HepG2 (cell line): Measurements from ENCODE around the gene ADCY9. TPM values are rescaled to one million over a fixed set of nuclear protein-coding genes. Genes with fewer than 3 reads are reported as not detected.

Experiments
- AGO1 ChIP-seq: fragments of 200-400 bp; formaldehyde crosslinking; IDR thresholded peaks from 2 replicates; pipeline ENCODE4 v1.6.1; 2017; ENCODE audit warnings: mild to moderate bottlenecking, low read depth, low read length, moderate library complexity; ENCODE audit not compliant: poor library complexity, severe bottlenecking
- DMAP1 ChIP-seq: IDR thresholded peaks from 2 replicates; pipeline ENCODE4 v1.6.1; 2016
- DNMT3B ChIP-seq: conservative IDR thresholded peaks from 2 replicates; pipeline ENCODE4 v1.6.1; 2016; ENCODE audit warnings: missing biosample characterization, control low read depth
- HMG20B ChIP-seq: conservative IDR thresholded peaks from 2 replicates; pipeline ENCODE4 v1.6.1; 2016; ENCODE audit warnings: missing genetic modification reagents, missing compliant biosample characterization
- HOXA5 ChIP-seq: sonication (generic); formaldehyde crosslinking; IDR thresholded peaks from 2 replicates; pipeline ENCODE4 v1.4.0; 2020; ENCODE audit warnings: missing genetic modification reagents
- ISL2 ChIP-seq: sonication (generic); formaldehyde crosslinking; IDR thresholded peaks from 2 replicates; pipeline ENCODE4 v1.5.0; 2020; ENCODE audit warnings: missing genetic modification reagents
- KAT8 ChIP-seq: IDR thresholded peaks from 2 replicates; pipeline ENCODE4 v1.6.1; 2016; ENCODE audit warnings: missing genetic modification reagents, missing compliant biosample characterization
- MED1 ChIP-seq: sonication (generic); formaldehyde crosslinking; IDR thresholded peaks from 2 replicates; pipeline ENCODE4 v1.4.0; 2020; ENCODE audit warnings: missing genetic modification reagents
- RFXAP ChIP-seq: sonication (generic); formaldehyde crosslinking; IDR thresholded peaks from 2 replicates; pipeline ENCODE4 v1.4.0; 2020; ENCODE audit warnings: missing genetic modification reagents, borderline replicate concordance
- RORA ChIP-seq: sonication (generic); formaldehyde crosslinking; IDR thresholded peaks from 2 replicates; pipeline ENCODE4 v1.5.0; 2020; ENCODE audit warnings: mild to moderate bottlenecking, missing genetic modification reagents, moderate library complexity
- TEAD3 ChIP-seq: optimal IDR thresholded peaks from 2 replicates; pipeline ENCODE3; 2016; ENCODE audit warnings: borderline replicate concordance
- ZBTB7B ChIP-seq: sonication (generic); formaldehyde crosslinking; IDR thresholded peaks from 2 replicates; pipeline ENCODE4 v1.4.0; 2020; ENCODE audit warnings: missing genetic modification reagents
- ZNF12 ChIP-seq: sonication (generic); formaldehyde crosslinking; IDR thresholded peaks from 2 replicates; pipeline ENCODE4 v1.5.0; 2020; ENCODE audit warnings: missing genetic modification reagents
- ZNF121 ChIP-seq: sonication (generic); formaldehyde crosslinking; IDR thresholded peaks from 2 replicates; pipeline ENCODE4 v1.5.0; 2020; ENCODE audit warnings: mild to moderate bottlenecking, missing genetic modification reagents
- polyA plus RNA-seq, 8 experiments: library from polyadenylated mRNA; depleted of rRNA in 3 of 8; stranded (reverse) in 7 of 8; unstranded in 1 of 8; fragments of >200 nt; fragmentation: Illumina TruSeq in 4 of 8; extraction: Trizol in 4 of 8; gene quantifications; 2 replicates each; pipeline versions ENCODE4 v1.2.1 to v1.2.3, GENCODE V29; 2011 to 2016; ENCODE audit warnings: low read depth in 4 of 8, missing spikeins in 1 of 8, mixed read lengths in 1 of 8; ENCODE audit not compliant: insufficient read depth in 1 of 8
- total RNA-seq, 5 experiments: library from RNA; depleted of rRNA; stranded (reverse); fragments of >200 nt; fragmentation: Illumina TruSeq; extraction: Trizol; gene quantifications; 2 replicates each; pipeline ENCODE4 v1.2.3, GENCODE V29; 2016; ENCODE audit warnings: low read depth in 1 of 5
- TF ChIP-seq, protein P1 (sequence below): sonication (generic); formaldehyde crosslinking; IDR thresholded peaks from 2 replicates; pipeline ENCODE4 v1.4.0; 2020; ENCODE audit warnings: missing genetic modification reagents
- TF ChIP-seq, protein P2 (sequence below): sonication (generic); formaldehyde crosslinking; IDR thresholded peaks from 2 replicates; pipeline ENCODE4 v1.5.0; 2020; ENCODE audit warnings: mild to moderate bottlenecking, missing genetic modification reagents
- TF ChIP-seq, protein P3 (sequence below), 2 experiments: sonication (generic) in 1 of 2; formaldehyde crosslinking in 1 of 2; IDR thresholded peaks; 2 replicates each; pipeline versions ENCODE4 v1.4.0 to v1.6.1; 2018 to 2020; ENCODE audit warnings: missing genetic modification reagents in 2 of 2, borderline replicate concordance in 1 of 2, low read depth in 1 of 2, mild to moderate bottlenecking in 1 of 2, missing biosample characterization in 1 of 2
- TF ChIP-seq, protein P4 (sequence below): sonication (generic); formaldehyde crosslinking; conservative IDR thresholded peaks from 2 replicates; pipeline ENCODE4 v1.4.0; 2020; ENCODE audit warnings: missing genetic modification reagents
- TF ChIP-seq, protein P5 (sequence below): fragments of 450-650 bp; IDR thresholded peaks from 2 replicates; pipeline ENCODE4 v1.6.1; 2017; ENCODE audit warnings: mild to moderate bottlenecking

The ADCY9 gene
- total and polyA plus RNA-seq, 2 of the 13 experiments (the other 11 are each of a cell fraction or from before 2014, with no cell fraction given) = 11.2 to 13.9 TPM

DNA sequence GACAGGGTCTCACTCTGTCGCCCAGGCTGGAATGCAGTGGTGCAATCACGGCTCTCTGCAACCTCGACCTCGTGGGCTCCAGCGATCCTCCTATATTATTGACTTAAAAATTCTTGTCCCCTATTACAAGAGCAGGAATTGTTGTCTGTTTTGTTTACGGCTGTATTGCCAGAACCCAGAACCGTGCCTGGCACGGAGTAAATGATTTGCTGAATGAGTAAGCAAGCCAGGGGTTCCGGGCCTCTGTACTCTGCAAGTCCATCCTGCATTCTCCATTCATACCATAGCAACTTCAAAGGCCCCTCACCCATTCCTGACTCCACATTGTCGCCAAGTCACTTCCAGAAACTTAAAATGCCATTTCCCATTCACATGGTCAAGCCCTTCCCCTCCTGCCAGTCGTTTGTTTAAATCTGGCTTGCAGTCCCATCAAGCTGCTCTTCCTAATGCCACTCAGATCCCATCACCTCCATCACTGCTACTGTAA is 6.9 kb downstream of the ADCY9 start (continued):
- TF ChIP-seq, protein P1, sequence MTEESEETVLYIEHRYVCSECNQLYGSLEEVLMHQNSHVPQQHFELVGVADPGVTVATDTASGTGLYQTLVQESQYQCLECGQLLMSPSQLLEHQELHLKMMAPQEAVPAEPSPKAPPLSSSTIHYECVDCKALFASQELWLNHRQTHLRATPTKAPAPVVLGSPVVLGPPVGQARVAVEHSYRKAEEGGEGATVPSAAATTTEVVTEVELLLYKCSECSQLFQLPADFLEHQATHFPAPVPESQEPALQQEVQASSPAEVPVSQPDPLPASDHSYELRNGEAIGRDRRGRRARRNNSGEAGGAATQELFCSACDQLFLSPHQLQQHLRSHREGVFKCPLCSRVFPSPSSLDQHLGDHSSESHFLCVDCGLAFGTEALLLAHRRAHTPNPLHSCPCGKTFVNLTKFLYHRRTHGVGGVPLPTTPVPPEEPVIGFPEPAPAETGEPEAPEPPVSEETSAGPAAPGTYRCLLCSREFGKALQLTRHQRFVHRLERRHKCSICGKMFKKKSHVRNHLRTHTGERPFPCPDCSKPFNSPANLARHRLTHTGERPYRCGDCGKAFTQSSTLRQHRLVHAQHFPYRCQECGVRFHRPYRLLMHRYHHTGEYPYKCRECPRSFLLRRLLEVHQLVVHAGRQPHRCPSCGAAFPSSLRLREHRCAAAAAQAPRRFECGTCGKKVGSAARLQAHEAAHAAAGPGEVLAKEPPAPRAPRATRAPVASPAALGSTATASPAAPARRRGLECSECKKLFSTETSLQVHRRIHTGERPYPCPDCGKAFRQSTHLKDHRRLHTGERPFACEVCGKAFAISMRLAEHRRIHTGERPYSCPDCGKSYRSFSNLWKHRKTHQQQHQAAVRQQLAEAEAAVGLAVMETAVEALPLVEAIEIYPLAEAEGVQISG = peak; percentile 57; the same call in 1 of the 2 replicates
- TF ChIP-seq DMAP1 (CRISPR knock-in tag) (no peak; the same call in 1 of the 2 replicates), RORA (CRISPR knock-in tag) (no peak), AGO1 (no peak), ISL2 (peak; percentile 60; the same call in 1 of the 2 replicates), DNMT3B (CRISPR knock-in tag) (no peak), TEAD3 (peak; percentile 93), KAT8 (peak; percentile 29; the same call in 1 of the 2 replicates), ZNF121 (0 out of 2 replicates have a peak, but pooled peaks have one; percentile 14), ZBTB7B (CRISPR knock-in tag) (0 out of 2 replicates have a peak, but pooled peaks have one; percentile 9), ZNF12 (peak; percentile 70; the same call in 1 of the 2 replicates), HOXA5 (CRISPR knock-in tag) (no peak), RFXAP (peak; percentile 69; the same call in 1 of the 2 replicates), HMG20B (peak; percentile 39), MED1 (CRISPR knock-in tag) (peak; percentile 78)
- TF ChIP-seq, protein P2, sequence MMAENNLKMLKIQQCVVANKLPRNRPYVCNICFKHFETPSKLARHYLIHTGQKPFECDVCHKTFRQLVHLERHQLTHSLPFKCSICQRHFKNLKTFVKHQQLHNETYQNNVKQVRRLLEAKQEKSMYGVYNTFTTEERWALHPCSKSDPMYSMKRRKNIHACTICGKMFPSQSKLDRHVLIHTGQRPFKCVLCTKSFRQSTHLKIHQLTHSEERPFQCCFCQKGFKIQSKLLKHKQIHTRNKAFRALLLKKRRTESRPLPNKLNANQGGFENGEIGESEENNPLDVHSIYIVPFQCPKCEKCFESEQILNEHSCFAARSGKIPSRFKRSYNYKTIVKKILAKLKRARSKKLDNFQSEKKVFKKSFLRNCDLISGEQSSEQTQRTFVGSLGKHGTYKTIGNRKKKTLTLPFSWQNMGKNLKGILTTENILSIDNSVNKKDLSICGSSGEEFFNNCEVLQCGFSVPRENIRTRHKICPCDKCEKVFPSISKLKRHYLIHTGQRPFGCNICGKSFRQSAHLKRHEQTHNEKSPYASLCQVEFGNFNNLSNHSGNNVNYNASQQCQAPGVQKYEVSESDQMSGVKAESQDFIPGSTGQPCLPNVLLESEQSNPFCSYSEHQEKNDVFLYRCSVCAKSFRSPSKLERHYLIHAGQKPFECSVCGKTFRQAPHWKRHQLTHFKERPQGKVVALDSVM (CRISPR knock-in tag) = 0 out of 2 replicates have a peak, but pooled peaks have one; percentile 39
- TF ChIP-seq, protein P3, sequence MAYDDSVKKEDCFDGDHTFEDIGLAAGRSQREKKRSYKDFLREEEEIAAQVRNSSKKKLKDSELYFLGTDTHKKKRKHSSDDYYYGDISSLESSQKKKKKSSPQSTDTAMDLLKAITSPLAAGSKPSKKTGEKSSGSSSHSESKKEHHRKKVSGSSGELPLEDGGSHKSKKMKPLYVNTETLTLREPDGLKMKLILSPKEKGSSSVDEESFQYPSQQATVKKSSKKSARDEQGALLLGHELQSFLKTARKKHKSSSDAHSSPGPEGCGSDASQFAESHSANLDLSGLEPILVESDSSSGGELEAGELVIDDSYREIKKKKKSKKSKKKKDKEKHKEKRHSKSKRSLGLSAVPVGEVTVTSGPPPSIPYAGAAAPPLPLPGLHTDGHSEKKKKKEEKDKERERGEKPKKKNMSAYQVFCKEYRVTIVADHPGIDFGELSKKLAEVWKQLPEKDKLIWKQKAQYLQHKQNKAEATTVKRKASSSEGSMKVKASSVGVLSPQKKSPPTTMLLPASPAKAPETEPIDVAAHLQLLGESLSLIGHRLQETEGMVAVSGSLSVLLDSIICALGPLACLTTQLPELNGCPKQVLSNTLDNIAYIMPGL (CRISPR knock-in tag; IDR thresholded peaks at IDR 0.05; ENCODE audit: borderline replicate concordance in 1 of 2, low read depth in 1 of 2) = no peak
- TF ChIP-seq, protein P4, sequence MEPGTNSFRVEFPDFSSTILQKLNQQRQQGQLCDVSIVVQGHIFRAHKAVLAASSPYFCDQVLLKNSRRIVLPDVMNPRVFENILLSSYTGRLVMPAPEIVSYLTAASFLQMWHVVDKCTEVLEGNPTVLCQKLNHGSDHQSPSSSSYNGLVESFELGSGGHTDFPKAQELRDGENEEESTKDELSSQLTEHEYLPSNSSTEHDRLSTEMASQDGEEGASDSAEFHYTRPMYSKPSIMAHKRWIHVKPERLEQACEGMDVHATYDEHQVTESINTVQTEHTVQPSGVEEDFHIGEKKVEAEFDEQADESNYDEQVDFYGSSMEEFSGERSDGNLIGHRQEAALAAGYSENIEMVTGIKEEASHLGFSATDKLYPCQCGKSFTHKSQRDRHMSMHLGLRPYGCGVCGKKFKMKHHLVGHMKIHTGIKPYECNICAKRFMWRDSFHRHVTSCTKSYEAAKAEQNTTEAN (CRISPR knock-in tag) = peak; percentile 77; the same call in 1 of the 2 replicates
- TF ChIP-seq, protein P5, sequence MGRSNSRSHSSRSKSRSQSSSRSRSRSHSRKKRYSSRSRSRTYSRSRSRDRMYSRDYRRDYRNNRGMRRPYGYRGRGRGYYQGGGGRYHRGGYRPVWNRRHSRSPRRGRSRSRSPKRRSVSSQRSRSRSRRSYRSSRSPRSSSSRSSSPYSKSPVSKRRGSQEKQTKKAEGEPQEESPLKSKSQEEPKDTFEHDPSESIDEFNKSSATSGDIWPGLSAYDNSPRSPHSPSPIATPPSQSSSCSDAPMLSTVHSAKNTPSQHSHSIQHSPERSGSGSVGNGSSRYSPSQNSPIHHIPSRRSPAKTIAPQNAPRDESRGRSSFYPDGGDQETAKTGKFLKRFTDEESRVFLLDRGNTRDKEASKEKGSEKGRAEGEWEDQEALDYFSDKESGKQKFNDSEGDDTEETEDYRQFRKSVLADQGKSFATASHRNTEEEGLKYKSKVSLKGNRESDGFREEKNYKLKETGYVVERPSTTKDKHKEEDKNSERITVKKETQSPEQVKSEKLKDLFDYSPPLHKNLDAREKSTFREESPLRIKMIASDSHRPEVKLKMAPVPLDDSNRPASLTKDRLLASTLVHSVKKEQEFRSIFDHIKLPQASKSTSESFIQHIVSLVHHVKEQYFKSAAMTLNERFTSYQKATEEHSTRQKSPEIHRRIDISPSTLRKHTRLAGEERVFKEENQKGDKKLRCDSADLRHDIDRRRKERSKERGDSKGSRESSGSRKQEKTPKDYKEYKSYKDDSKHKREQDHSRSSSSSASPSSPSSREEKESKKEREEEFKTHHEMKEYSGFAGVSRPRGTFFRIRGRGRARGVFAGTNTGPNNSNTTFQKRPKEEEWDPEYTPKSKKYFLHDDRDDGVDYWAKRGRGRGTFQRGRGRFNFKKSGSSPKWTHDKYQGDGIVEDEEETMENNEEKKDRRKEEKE = no peak
